Activated CD4-positive, alpha-beta T cell treated with anti-CD3 and anti-CD28 coated beads, Interleukin-2, amount 10 ng/mL, durations not matched to agents 7 days and 5 days (primary cell): ENCODE data around the gene TUBG2. TPM values are rescaled to one million over a fixed set of nuclear protein-coding genes. Genes with fewer than 3 reads are reported as not detected.

ENCODE experiments used
- CTCF ChIA-PET: fragments of 350-600 bp; sonication (Branson Sonifier 250); formaldehyde crosslinking; loops from one replicate; lab custom pipeline; 2021; ENCODE audit warnings: antibody characterized with exemption; lab: Charles Lee
- POLR2A ChIA-PET: fragments of 350-600 bp; sonication (Branson Sonifier 250); formaldehyde crosslinking; loops from one replicate; lab custom pipeline; 2021; ENCODE audit warnings: antibody characterized with exemption; lab: Charles Lee
- DNase-seq: peaks from one replicate; pipeline ENCODE4 v3.0.0-alpha.2; 2020
- H3K27ac Mint-ChIP-seq: one replicate; pipeline ENCODE4 v1.8.0; 2021; ENCODE audit warnings: mild to moderate bottlenecking, moderate library complexity, mixed read lengths
- H3K27me3 Mint-ChIP-seq: one replicate; pipeline ENCODE4 v1.8.0; 2021; ENCODE audit warnings: mixed read lengths
- H3K36me3 Mint-ChIP-seq: one replicate; pipeline ENCODE4 v1.8.0; 2021; ENCODE audit warnings: low read depth, mixed read lengths
- H3K4me1 Mint-ChIP-seq: one replicate; pipeline ENCODE4 v1.8.0; 2021; ENCODE audit warnings: mixed read lengths
- H3K4me3 Mint-ChIP-seq: one replicate; pipeline ENCODE4 v1.8.0; 2021; ENCODE audit warnings: mild to moderate bottlenecking, moderate library complexity, mixed read lengths
- H3K9me3 Mint-ChIP-seq: one replicate; pipeline ENCODE4 v1.8.0; 2021; ENCODE audit warnings: mixed read lengths
- total RNA-seq, 2 experiments: library from RNA; stranded (reverse); gene quantifications; one replicate each; pipeline ENCODE4 v1.2.3, GENCODE V29; 2021

Gene TUBG2
- total RNA-seq, 2 experiments from 2014 or later = 6.7 to 7.2 TPM

GRCh38 chr17:42695500-42695899 is 36.4 kb downstream of the TUBG2 start:
- ChIA-PET POLR2A (no interaction called here), CTCF (interaction anchor here (1.0 to 1.8 kb wide), 2 partner anchors 11 to 15 kb away, joined by 4 to 6 read pairs; no protein-coding TSS in a partner anchor)
- no peaks in the 10 kb centered on the region for H3K4me1 Mint-ChIP-seq
- no peak for DNase-seq
- peaks cover 2% of the 10 kb centered on the region for H3K36me3 Mint-ChIP-seq
- no peak overlapping the region for H3K27ac Mint-ChIP-seq
- H3K4me3 Mint-ChIP-seq = no peak overlapping the region
- H3K27me3 Mint-ChIP-seq = peaks cover 2% of the 10 kb centered on the region
- H3K9me3 Mint-ChIP-seq = no peaks in the 10 kb centered on the region

- ChIA-PET CTCF (interaction anchor here (0.7 to 1.8 kb wide), 5 partner anchors 14 to 119 kb away, joined by 3 to 6 read pairs (median 5); partner anchors contain the start of gene CCR10), POLR2A (no interaction called here)
- no peak for DNase-seq
- Mint-ChIP-seq H3K27ac (no peak overlapping the region), H3K4me3 (no peak overlapping the region), H3K36me3 (peaks cover 9% of the 10 kb centered on the region), H3K9me3 (no peaks in the 10 kb centered on the region), H3K27me3 (peaks cover 2% of the 10 kb centered on the region), H3K4me1 (no peaks in the 10 kb centered on the region)
Observed at GRCh38 chr17:42697108-42697811, 38.2 kb downstream of the TUBG2 start.

GRCh38 chr17:42698736-42699414 is 39.8 kb downstream of the TUBG2 start:
- ChIA-PET POLR2A (no interaction called here), CTCF (interaction anchor here (0.5 to 1.8 kb wide), 4 partner anchors 10 to 35 kb away, joined by 3 to 5 read pairs (median 3); partner anchors contain the start of gene CCR10)
- Mint-ChIP-seq H3K4me3 (no peak overlapping the region), H3K27ac (no peak overlapping the region), H3K36me3 (peaks cover 23% of the 10 kb centered on the region), H3K9me3 (no peaks in the 10 kb centered on the region), H3K4me1 (no peaks in the 10 kb centered on the region), H3K27me3 (peaks cover 2% of the 10 kb centered on the region)
- no peak for DNase-seq

GRCh38 chr17:42699415-42699740 is 40.3 kb downstream of the TUBG2 start:
- Mint-ChIP-seq H3K9me3 (no peaks in the 10 kb centered on the region), H3K27me3 (peaks cover 2% of the 10 kb centered on the region), H3K4me3 (no peak overlapping the region), H3K27ac (no peak overlapping the region), H3K36me3 (peaks cover 28% of the 10 kb centered on the region), H3K4me1 (no peaks in the 10 kb centered on the region)
- ChIA-PET POLR2A (no interaction called here), CTCF (no interaction called here)
- no peak for DNase-seq

GRCh38 chr17:42700586-42701289 is 41.7 kb downstream of the TUBG2 start:
- H3K27ac Mint-ChIP-seq = no peak overlapping the region
- peaks cover 40% of the 10 kb centered on the region for H3K36me3 Mint-ChIP-seq
- H3K4me1 Mint-ChIP-seq = peaks cover 14% of the 10 kb centered on the region
- H3K9me3 Mint-ChIP-seq = no peaks in the 10 kb centered on the region
- peaks cover 2% of the 10 kb centered on the region for H3K27me3 Mint-ChIP-seq
- CTCF ChIA-PET = no interaction called here
- POLR2A ChIA-PET = no interaction called here
- no peak overlapping the region for H3K4me3 Mint-ChIP-seq
- no peak for DNase-seq

- CTCF ChIA-PET = interaction anchor here (1.0 to 1.9 kb wide), 3 partner anchors 12 to 124 kb away, joined by 3 to 5 read pairs (median 4); partner anchors contain the start of gene PSMC3IP
- Mint-ChIP-seq H3K36me3 (peaks cover 49% of the 10 kb centered on the region), H3K27ac (no peak overlapping the region), H3K4me1 (peaks cover 28% of the 10 kb centered on the region), H3K27me3 (peaks cover 2% of the 10 kb centered on the region), H3K9me3 (no peaks in the 10 kb centered on the region), H3K4me3 (no peak overlapping the region)
- POLR2A ChIA-PET = no interaction called here
- DNase-seq = no peak
Observed at GRCh38 chr17:42702446-42702845, 43.4 kb downstream of the TUBG2 start.

GRCh38 chr17:42704490-42704836 is 45.4 kb downstream of the TUBG2 start:
- ChIA-PET CTCF (interaction anchor here (0.6 to 1.0 kb wide), 3 partner anchors 46 to 59 kb away, joined by 3 to 5 read pairs (median 4); no protein-coding TSS in a partner anchor), POLR2A (no interaction called here)
- no peak overlapping the region for H3K27ac Mint-ChIP-seq
- H3K4me3 Mint-ChIP-seq = no peak overlapping the region
- DNase-seq = no peak
- peaks cover under 1% of the 10 kb centered on the region for H3K27me3 Mint-ChIP-seq
- H3K36me3 Mint-ChIP-seq = peaks cover 69% of the 10 kb centered on the region
- no peaks in the 10 kb centered on the region for H3K9me3 Mint-ChIP-seq
- peaks cover 35% of the 10 kb centered on the region for H3K4me1 Mint-ChIP-seq

GRCh38 chr17:42704837-42705494 is 45.9 kb downstream of the TUBG2 start:
- POLR2A ChIA-PET = no interaction called here
- H3K36me3 Mint-ChIP-seq = peaks cover 73% of the 10 kb centered on the region

GRCh38 chr17:42706732-42707131 is 47.6 kb downstream of the TUBG2 start:
- no peaks in the 10 kb centered on the region for H3K27me3 Mint-ChIP-seq
- no peak overlapping the region for H3K4me3 Mint-ChIP-seq
- peaks cover 35% of the 10 kb centered on the region for H3K4me1 Mint-ChIP-seq
- peak; percentile 64 for DNase-seq
- CTCF ChIA-PET = no interaction called here
- no peak overlapping the region for H3K27ac Mint-ChIP-seq
- H3K9me3 Mint-ChIP-seq = no peaks in the 10 kb centered on the region
- POLR2A ChIA-PET = no interaction called here
- H3K36me3 Mint-ChIP-seq = peaks cover 88% of the 10 kb centered on the region

More at GRCh38 chr17:42704837-42705494, 45.9 kb downstream of the TUBG2 start:
- Mint-ChIP-seq H3K4me3 (no peak overlapping the region), H3K4me1 (peaks cover 35% of the 10 kb centered on the region), H3K27me3 (no peaks in the 10 kb centered on the region), H3K9me3 (no peaks in the 10 kb centered on the region), H3K27ac (peak overlapping the region; percentile 52)
- no peak for DNase-seq
- CTCF ChIA-PET = interaction anchor here (0.6 to 1.0 kb wide), 3 partner anchors 45 to 59 kb away, joined by 3 to 5 read pairs (median 4); no protein-coding TSS in a partner anchor

- H3K36me3 Mint-ChIP-seq = peaks cover 84% of the 10 kb centered on the region
Observed at GRCh38 chr17:42708588-42708987, 49.5 kb downstream of the TUBG2 start.

GRCh38 chr17:42709561-42709960 is 50.5 kb downstream of the TUBG2 start:
- ChIA-PET POLR2A (no interaction called here), CTCF (interaction anchor here (0.7 to 1.0 kb wide), 2 partner anchors 11 to 30 kb away, joined by 3 read pairs; no protein-coding TSS in a partner anchor)
- Mint-ChIP-seq H3K27ac (no peak overlapping the region), H3K4me3 (no peak overlapping the region), H3K4me1 (peaks cover 33% of the 10 kb centered on the region), H3K9me3 (no peaks in the 10 kb centered on the region), H3K27me3 (no peaks in the 10 kb centered on the region), H3K36me3 (peaks cover 79% of the 10 kb centered on the region)
- DNase-seq = no peak

More at GRCh38 chr17:42708588-42708987, 49.5 kb downstream of the TUBG2 start:
- H3K4me1 Mint-ChIP-seq = peaks cover 35% of the 10 kb centered on the region
- H3K9me3 Mint-ChIP-seq = no peaks in the 10 kb centered on the region
- no peak for DNase-seq
- no peaks in the 10 kb centered on the region for H3K27me3 Mint-ChIP-seq
- ChIA-PET CTCF (interaction anchor here (0.8 to 1.3 kb wide), 3 partner anchors 10 to 289 kb away, joined by 3 read pairs; partner anchors contain the start of gene RPL27), POLR2A (interaction anchor here (0.5 kb wide), 1 partner anchor 130 kb away, joined by 6 read pairs; no protein-coding TSS in a partner anchor)
- H3K4me3 Mint-ChIP-seq = no peak overlapping the region
- H3K27ac Mint-ChIP-seq = no peak overlapping the region
